ENCODE results near the gene ELK4.

- no peak for TF ChIP-seq SIN3A (IDR thresholded peaks at IDR 0.05; ENCODE audit: borderline replicate concordance, insufficient read depth, low read length)
- TF ChIP-seq POLR2AphosphoS5 (IDR thresholded peaks at IDR 0.05; ENCODE audit: low read depth, low read length): no peak
- TF ChIP-seq REST (IDR thresholded peaks at IDR 0.05; ENCODE audit: insufficient read depth in 1 of 2, low read depth in 2 of 2, low read length in 2 of 2): no peak
Observed at GRCh38 chr1:205582046-205582445, 49.8 kb downstream of the ELK4 start.
